PFSK-1 (cell line): ENCODE measurements around the gene DOCK4.

Experiments used
- FOXP2 ChIP-seq: optimal IDR thresholded peaks from 2 replicates; pipeline ENCODE3; 2011; ENCODE audit warnings: borderline replicate concordance, control low read depth, inconsistent platforms; ENCODE audit not compliant: insufficient read depth; ENCODE audit errors: extremely low read length, extremely low read depth
- POLR2AphosphoS5 ChIP-seq: IDR thresholded peaks from 2 replicates; pipeline ENCODE4 v1.6.1; 2012; ENCODE audit warnings: low read depth, mild to moderate bottlenecking, control low read depth, low read length, moderate library complexity
- SIN3A ChIP-seq: IDR thresholded peaks from 2 replicates; pipeline ENCODE4 v1.6.1; 2012; ENCODE audit warnings: mild to moderate bottlenecking, low read length, moderate library complexity, borderline replicate concordance; ENCODE audit not compliant: insufficient read depth
- TAF1 ChIP-seq: IDR thresholded peaks from 2 replicates; pipeline ENCODE4 v1.6.1; 2012; ENCODE audit warnings: low read length, control low read depth, borderline replicate concordance; ENCODE audit not compliant: insufficient read depth
- TF ChIP-seq, protein P1 (sequence below), 2 experiments: IDR thresholded peaks; 2 replicates each; pipeline versions ENCODE4 v1.6.1 to v1.8.0; 2011 to 2012; ENCODE audit warnings: low read depth in 2 of 2, low read length in 2 of 2, control low read depth in 1 of 2, inconsistent platforms in 1 of 2, mild to moderate bottlenecking in 1 of 2, moderate library complexity in 1 of 2; ENCODE audit not compliant: insufficient read depth in 1 of 2

DOCK4 gene

DNA sequence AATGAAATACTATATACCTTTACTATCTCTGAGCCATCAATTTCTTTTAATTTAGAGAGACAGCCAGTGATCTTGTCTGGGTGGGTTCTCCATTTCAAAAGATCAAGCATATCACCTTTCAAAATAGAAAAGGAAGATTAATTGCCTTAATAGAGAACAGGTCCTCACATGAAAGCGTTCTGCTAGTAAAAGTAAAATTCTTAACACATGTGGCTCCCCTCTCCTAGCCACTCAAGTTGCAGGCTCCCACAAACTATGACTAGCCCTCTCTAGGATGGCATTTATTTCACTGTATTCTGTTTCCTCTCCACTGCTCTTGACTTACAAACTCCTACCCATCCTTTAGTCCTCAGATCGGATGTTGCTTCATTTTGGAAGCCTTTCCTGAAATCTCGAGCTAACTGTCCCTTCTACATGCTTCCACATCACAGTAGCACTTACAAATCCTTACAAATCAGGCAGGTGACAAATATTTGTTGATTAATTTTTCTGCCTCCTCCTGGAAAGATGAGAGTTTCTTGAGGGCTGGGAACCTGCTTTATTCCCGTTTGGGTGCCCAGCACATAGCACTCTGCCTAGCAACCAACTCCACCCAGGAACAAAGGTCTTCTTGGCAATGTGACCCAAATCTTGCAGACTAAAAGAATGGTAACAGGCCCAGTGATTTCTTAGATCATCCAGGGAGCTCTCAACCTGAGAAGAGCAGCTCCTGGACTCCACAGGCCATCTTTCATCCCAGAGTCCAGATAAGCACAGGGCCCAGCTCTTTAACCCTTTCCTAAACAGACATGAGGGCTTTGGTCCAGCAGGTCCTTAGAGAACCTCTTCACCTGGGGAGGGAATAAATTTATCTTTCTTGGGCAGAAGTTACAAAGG lies 333.5 kb downstream of the DOCK4 start:
- TF ChIP-seq, protein P1, sequence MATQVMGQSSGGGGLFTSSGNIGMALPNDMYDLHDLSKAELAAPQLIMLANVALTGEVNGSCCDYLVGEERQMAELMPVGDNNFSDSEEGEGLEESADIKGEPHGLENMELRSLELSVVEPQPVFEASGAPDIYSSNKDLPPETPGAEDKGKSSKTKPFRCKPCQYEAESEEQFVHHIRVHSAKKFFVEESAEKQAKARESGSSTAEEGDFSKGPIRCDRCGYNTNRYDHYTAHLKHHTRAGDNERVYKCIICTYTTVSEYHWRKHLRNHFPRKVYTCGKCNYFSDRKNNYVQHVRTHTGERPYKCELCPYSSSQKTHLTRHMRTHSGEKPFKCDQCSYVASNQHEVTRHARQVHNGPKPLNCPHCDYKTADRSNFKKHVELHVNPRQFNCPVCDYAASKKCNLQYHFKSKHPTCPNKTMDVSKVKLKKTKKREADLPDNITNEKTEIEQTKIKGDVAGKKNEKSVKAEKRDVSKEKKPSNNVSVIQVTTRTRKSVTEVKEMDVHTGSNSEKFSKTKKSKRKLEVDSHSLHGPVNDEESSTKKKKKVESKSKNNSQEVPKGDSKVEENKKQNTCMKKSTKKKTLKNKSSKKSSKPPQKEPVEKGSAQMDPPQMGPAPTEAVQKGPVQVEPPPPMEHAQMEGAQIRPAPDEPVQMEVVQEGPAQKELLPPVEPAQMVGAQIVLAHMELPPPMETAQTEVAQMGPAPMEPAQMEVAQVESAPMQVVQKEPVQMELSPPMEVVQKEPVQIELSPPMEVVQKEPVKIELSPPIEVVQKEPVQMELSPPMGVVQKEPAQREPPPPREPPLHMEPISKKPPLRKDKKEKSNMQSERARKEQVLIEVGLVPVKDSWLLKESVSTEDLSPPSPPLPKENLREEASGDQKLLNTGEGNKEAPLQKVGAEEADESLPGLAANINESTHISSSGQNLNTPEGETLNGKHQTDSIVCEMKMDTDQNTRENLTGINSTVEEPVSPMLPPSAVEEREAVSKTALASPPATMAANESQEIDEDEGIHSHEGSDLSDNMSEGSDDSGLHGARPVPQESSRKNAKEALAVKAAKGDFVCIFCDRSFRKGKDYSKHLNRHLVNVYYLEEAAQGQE (IDR thresholded peaks at IDR 0.05; ENCODE audit: insufficient read depth in 1 of 2, low read depth in 2 of 2, low read length in 2 of 2) = no peak
- TF ChIP-seq POLR2AphosphoS5 (no peak), FOXP2 (no peak), SIN3A (no peak), TAF1 (no peak)

DNA sequence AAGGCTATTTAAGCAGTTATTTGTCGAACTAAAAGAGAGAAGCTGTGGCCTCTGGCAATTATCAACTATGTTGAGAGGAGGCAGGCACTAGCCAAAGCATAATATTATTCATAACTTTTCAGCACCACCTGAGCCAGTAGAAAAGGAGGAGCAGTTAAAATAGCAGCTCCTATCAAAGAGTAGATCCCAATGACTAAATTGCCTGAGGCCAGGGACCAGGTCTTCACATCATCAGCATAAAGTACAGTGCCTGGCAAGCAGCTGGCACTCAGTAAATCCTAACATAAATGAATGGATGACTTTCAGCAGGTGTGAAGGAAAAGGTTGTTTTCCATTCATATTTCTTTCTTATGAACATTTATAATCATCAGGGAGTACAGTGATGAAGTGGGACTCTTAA lies 334.9 kb downstream of the DOCK4 start:
- TF ChIP-seq, protein P1 (IDR thresholded peaks at IDR 0.05; ENCODE audit: insufficient read depth in 1 of 2, low read depth in 2 of 2, low read length in 2 of 2) = no peak
- TF ChIP-seq POLR2AphosphoS5 = no peak
- TF ChIP-seq FOXP2 = no peak
- no peak for TF ChIP-seq SIN3A
- TF ChIP-seq TAF1 = no peak

DNA sequence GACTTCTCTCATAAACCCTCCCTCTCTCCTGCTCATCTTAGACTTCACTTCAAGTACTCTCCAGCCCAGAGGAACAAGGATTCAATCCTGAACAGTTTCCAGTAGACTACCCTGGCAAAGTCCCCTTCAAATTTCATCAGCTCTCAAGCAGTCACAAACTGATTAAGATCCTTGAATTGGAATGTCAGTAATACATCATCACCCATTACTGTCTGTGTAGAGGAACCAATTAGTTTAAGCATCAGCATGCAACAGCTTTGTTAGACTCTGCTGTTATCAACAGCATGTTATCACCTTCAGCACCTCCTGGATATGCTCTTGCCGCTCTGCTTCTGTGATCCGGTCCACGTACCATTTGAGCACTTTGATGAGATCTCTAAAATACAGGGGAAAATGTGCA lies 336.9 kb downstream of the DOCK4 start:
- TF ChIP-seq POLR2AphosphoS5 (no peak), TAF1 (no peak), FOXP2 (no peak), SIN3A (no peak)
- TF ChIP-seq, protein P1 (IDR thresholded peaks at IDR 0.05; ENCODE audit: insufficient read depth in 1 of 2, low read depth in 2 of 2, low read length in 2 of 2) = no peak

DNA sequence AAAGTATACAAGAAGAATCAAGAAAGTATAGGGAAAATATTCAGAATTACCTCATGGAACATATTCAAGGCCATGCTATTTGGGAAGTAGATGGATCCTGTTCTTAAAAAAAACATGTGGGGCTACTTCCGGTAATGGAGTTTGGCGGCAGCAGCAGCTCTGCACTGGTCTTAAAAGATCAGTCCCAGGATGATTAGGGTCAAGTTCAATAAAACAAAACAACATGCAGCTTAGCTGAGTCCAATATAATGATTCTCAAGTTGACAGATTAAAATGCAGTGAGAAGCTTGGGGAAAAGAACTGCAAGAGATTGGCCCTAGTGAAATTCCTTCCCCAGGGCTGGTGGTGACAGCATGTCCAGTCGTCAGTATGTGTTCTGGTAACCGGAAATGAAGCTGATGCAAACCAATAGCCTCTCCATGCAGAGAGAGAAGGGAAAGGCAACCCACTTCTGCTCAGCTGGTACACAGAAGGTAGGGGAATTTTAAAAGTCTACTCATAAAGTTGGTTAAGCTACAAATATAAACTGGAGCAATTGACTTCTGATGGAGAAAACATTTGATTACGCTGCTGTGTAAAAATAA lies 338.8 kb downstream of the DOCK4 start:
- TF ChIP-seq POLR2AphosphoS5 (no peak), SIN3A (no peak), FOXP2 (no peak), TAF1 (no peak)
- TF ChIP-seq, protein P1 (IDR thresholded peaks at IDR 0.05; ENCODE audit: insufficient read depth in 1 of 2, low read depth in 2 of 2, low read length in 2 of 2) = no peak

DNA sequence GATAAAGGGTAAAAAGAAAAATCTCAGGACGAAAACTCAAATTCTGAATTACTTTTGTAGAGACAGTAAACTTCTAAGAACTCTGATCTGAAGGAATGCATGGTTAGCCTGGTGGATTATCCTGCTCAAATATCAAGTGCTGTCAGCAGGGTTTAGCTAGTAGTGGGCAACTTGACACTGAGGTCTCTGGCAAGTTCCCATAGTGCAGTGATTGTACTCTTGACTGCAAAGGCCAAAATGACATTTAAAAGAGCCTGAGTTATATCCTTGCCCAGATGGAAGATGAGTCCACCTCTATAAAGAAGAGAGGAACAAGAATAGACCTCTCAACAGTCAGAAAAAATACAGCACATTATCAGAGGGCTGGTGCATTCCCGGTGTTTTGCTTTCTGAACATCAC lies 339.4 kb downstream of the DOCK4 start:
- TF ChIP-seq, protein P1 (IDR thresholded peaks at IDR 0.05; ENCODE audit: insufficient read depth in 1 of 2, low read depth in 2 of 2, low read length in 2 of 2) = no peak
- no peak for TF ChIP-seq FOXP2
- TF ChIP-seq SIN3A = no peak
- TF ChIP-seq TAF1 = no peak
- TF ChIP-seq POLR2AphosphoS5 = no peak
